ENCODE results near the gene PECR.

PECR gene

GRCh38 chr2:216071111-216071851 is 10.3 kb downstream of the PECR start:
- Mint-ChIP-seq H3K36me3 (peaks cover 10% of the 10 kb centered on the region), H3K27ac (no peak overlapping the region), H3K27me3 (no peaks in the 10 kb centered on the region), H3K4me3 (no peak overlapping the region), H3K9me3 (no peaks in the 10 kb centered on the region), H3K4me1 (peaks cover 9% of the 10 kb centered on the region)
- ATAC-seq (ENCODE audit: low read depth) = no peak
- no peak for DNase-seq (ENCODE audit: low spot score in 2 of 2)

- peaks cover 9% of the 10 kb centered on the region for H3K4me1 Mint-ChIP-seq
- H3K27me3 Mint-ChIP-seq = no peaks in the 10 kb centered on the region
- ATAC-seq (ENCODE audit: low read depth) (no peak), DNase-seq (ENCODE audit: low spot score in 2 of 2) (no peak)
- H3K9me3 Mint-ChIP-seq = no peaks in the 10 kb centered on the region
- no peak overlapping the region for H3K4me3 Mint-ChIP-seq
- no peak overlapping the region for H3K27ac Mint-ChIP-seq
- peaks cover 16% of the 10 kb centered on the region for H3K36me3 Mint-ChIP-seq
Observed at GRCh38 chr2:216070195-216070594, 11.4 kb downstream of the PECR start.

- H3K4me3 Mint-ChIP-seq = no peak overlapping the region
- peaks cover 14% of the 10 kb centered on the region for H3K36me3 Mint-ChIP-seq
- DNase-seq (ENCODE audit: low spot score in 2 of 2) (no peak), ATAC-seq (ENCODE audit: low read depth) (no peak)
- H3K27me3 Mint-ChIP-seq = no peaks in the 10 kb centered on the region
- H3K9me3 Mint-ChIP-seq = no peaks in the 10 kb centered on the region
- H3K4me1 Mint-ChIP-seq = peaks cover 1% of the 10 kb centered on the region
- H3K27ac Mint-ChIP-seq = no peak overlapping the region
Observed at GRCh38 chr2:216069028-216069427, 12.6 kb downstream of the PECR start.

GRCh38 chr2:216066230-216066629 is 15.4 kb downstream of the PECR start:
- no peaks in the 10 kb centered on the region for H3K9me3 Mint-ChIP-seq
- no peak for ATAC-seq (ENCODE audit: low read depth)
- peaks cover 12% of the 10 kb centered on the region for H3K36me3 Mint-ChIP-seq
- H3K4me3 Mint-ChIP-seq = no peak overlapping the region
- H3K27me3 Mint-ChIP-seq = no peaks in the 10 kb centered on the region
- no peaks in the 10 kb centered on the region for H3K4me1 Mint-ChIP-seq
- H3K27ac Mint-ChIP-seq = no peak overlapping the region
- no peak for DNase-seq (ENCODE audit: low spot score in 2 of 2)

GRCh38 chr2:216064665-216065064 is 16.9 kb downstream of the PECR start:
- H3K27me3 Mint-ChIP-seq = no peaks in the 10 kb centered on the region
- H3K9me3 Mint-ChIP-seq = no peaks in the 10 kb centered on the region
- H3K4me3 Mint-ChIP-seq = no peak overlapping the region
- no peaks in the 10 kb centered on the region for H3K4me1 Mint-ChIP-seq
- peaks cover 12% of the 10 kb centered on the region for H3K36me3 Mint-ChIP-seq
- ATAC-seq (ENCODE audit: low read depth) = no peak
- no peak for DNase-seq (ENCODE audit: low spot score in 2 of 2)
- H3K27ac Mint-ChIP-seq = no peak overlapping the region

GRCh38 chr2:216064014-216064630 is 17.5 kb downstream of the PECR start:
- Mint-ChIP-seq H3K9me3 (no peaks in the 10 kb centered on the region), H3K4me1 (no peaks in the 10 kb centered on the region), H3K36me3 (peaks cover 10% of the 10 kb centered on the region), H3K4me3 (no peak overlapping the region), H3K27ac (no peak overlapping the region), H3K27me3 (no peaks in the 10 kb centered on the region)
- no peak for DNase-seq (ENCODE audit: low spot score in 2 of 2)
- ATAC-seq (ENCODE audit: low read depth) = no peak

- no peak for DNase-seq (ENCODE audit: low spot score in 2 of 2)
Observed at GRCh38 chr2:216059233-216059834, 22.3 kb downstream of the PECR start.

GRCh38 chr2:216057688-216058193 is 23.9 kb downstream of the PECR start:
- Mint-ChIP-seq H3K4me3 (peak overlapping the region; percentile 83), H3K27me3 (no peaks in the 10 kb centered on the region), H3K9me3 (no peaks in the 10 kb centered on the region), H3K36me3 (peaks cover 9% of the 10 kb centered on the region), H3K4me1 (peaks cover 13% of the 10 kb centered on the region), H3K27ac (peak overlapping the region; percentile 96)
- ATAC-seq (ENCODE audit: low read depth) (peak; percentile 95), DNase-seq (ENCODE audit: low spot score in 2 of 2) (peak; percentile 38 to 44)

More at GRCh38 chr2:216059233-216059834, 22.3 kb downstream of the PECR start:
- H3K27ac Mint-ChIP-seq = peak overlapping the region; percentile 17
- no peaks in the 10 kb centered on the region for H3K9me3 Mint-ChIP-seq
- ATAC-seq (ENCODE audit: low read depth) = no peak
- peaks cover 13% of the 10 kb centered on the region for H3K4me1 Mint-ChIP-seq
- no peaks in the 10 kb centered on the region for H3K27me3 Mint-ChIP-seq
- H3K36me3 Mint-ChIP-seq = peaks cover 9% of the 10 kb centered on the region
- peak overlapping the region; percentile 21 for H3K4me3 Mint-ChIP-seq

- no peak overlapping the region for H3K4me3 Mint-ChIP-seq
- peaks cover 11% of the 10 kb centered on the region for H3K36me3 Mint-ChIP-seq
- ATAC-seq (ENCODE audit: low read depth) = no peak
- no peak for DNase-seq (ENCODE audit: low spot score in 2 of 2)
- H3K4me1 Mint-ChIP-seq = peaks cover 13% of the 10 kb centered on the region
- no peaks in the 10 kb centered on the region for H3K27me3 Mint-ChIP-seq
- no peaks in the 10 kb centered on the region for H3K9me3 Mint-ChIP-seq
- peak overlapping the region; percentile 24 for H3K27ac Mint-ChIP-seq
Observed at GRCh38 chr2:216056739-216057138, 24.9 kb downstream of the PECR start.

- H3K27me3 Mint-ChIP-seq = no peaks in the 10 kb centered on the region
- H3K27ac Mint-ChIP-seq = no peak overlapping the region
- ATAC-seq (ENCODE audit: low read depth) = no peak
- H3K4me1 Mint-ChIP-seq = peaks cover 13% of the 10 kb centered on the region
- DNase-seq (ENCODE audit: low spot score in 2 of 2) = no peak
- H3K9me3 Mint-ChIP-seq = no peaks in the 10 kb centered on the region
- peaks cover 10% of the 10 kb centered on the region for H3K36me3 Mint-ChIP-seq
- H3K4me3 Mint-ChIP-seq = no peak overlapping the region
Observed at GRCh38 chr2:216055680-216056079, 25.9 kb downstream of the PECR start.

GRCh38 chr2:216052420-216052819 is 29.2 kb downstream of the PECR start:
- no peak overlapping the region for H3K27ac Mint-ChIP-seq
- no peaks in the 10 kb centered on the region for H3K9me3 Mint-ChIP-seq
- no peak overlapping the region for H3K4me3 Mint-ChIP-seq
- DNase-seq (ENCODE audit: low spot score in 2 of 2) (no peak), ATAC-seq (ENCODE audit: low read depth) (no peak)
- peaks cover 14% of the 10 kb centered on the region for H3K36me3 Mint-ChIP-seq
- H3K4me1 Mint-ChIP-seq = peaks cover 4% of the 10 kb centered on the region
- no peaks in the 10 kb centered on the region for H3K27me3 Mint-ChIP-seq

GRCh38 chr2:216051350-216051749 is 30.3 kb downstream of the PECR start:
- ATAC-seq (ENCODE audit: low read depth) = no peak
- Mint-ChIP-seq H3K4me1 (peaks cover 3% of the 10 kb centered on the region), H3K9me3 (no peaks in the 10 kb centered on the region), H3K4me3 (no peak overlapping the region), H3K36me3 (peaks cover 14% of the 10 kb centered on the region), H3K27me3 (no peaks in the 10 kb centered on the region), H3K27ac (no peak overlapping the region)
- DNase-seq (ENCODE audit: low spot score in 2 of 2) = no peak

- Mint-ChIP-seq H3K27ac (no peak overlapping the region), H3K36me3 (peaks cover 7% of the 10 kb centered on the region), H3K4me1 (no peaks in the 10 kb centered on the region), H3K4me3 (no peak overlapping the region), H3K27me3 (no peaks in the 10 kb centered on the region), H3K9me3 (no peaks in the 10 kb centered on the region)
- DNase-seq (ENCODE audit: low spot score in 2 of 2) = no peak
- ATAC-seq (ENCODE audit: low read depth) = no peak
Observed at GRCh38 chr2:216049452-216049851, 32.2 kb downstream of the PECR start.

- no peaks in the 10 kb centered on the region for H3K4me1 Mint-ChIP-seq
- no peak for DNase-seq (ENCODE audit: low spot score in 2 of 2)
- ATAC-seq (ENCODE audit: low read depth) = no peak
- peaks cover 12% of the 10 kb centered on the region for H3K36me3 Mint-ChIP-seq
- no peaks in the 10 kb centered on the region for H3K9me3 Mint-ChIP-seq
- H3K27ac Mint-ChIP-seq = no peak overlapping the region
- H3K4me3 Mint-ChIP-seq = no peak overlapping the region
- H3K27me3 Mint-ChIP-seq = no peaks in the 10 kb centered on the region
Observed at GRCh38 chr2:216047397-216047796, 34.2 kb downstream of the PECR start.

All from memory B cell (primary cell).